Measurements from ENCODE around the gene ARIH1. TPM values are rescaled to one million over a fixed set of nuclear protein-coding genes. Genes with fewer than 3 reads are reported as not detected.

Gene ARIH1
- total RNA-seq, 1 experiment from 2014 or later: 209 TPM

- TF ChIP-seq REST (IDR thresholded peaks at IDR 0.05; ENCODE audit: low read depth) (no peak), SP1 (IDR thresholded peaks at IDR 0.05; ENCODE audit: low read depth) (no peak)
Observed at GRCh38 chr15:72534523-72534922, 60.4 kb downstream of the ARIH1 start (continued).

- DNase-seq (ENCODE audit: low read depth, low spot score) (no peak), ATAC-seq (no peak)
- H3K36me3 ChIP-seq (ENCODE audit: control insufficient read depth in 1 of 2, insufficient read depth in 2 of 2, low read length in 2 of 2): no peaks in the 10 kb centered on the region
- TF ChIP-seq POLR2A (IDR thresholded peaks at IDR 0.05; ENCODE audit: borderline replicate concordance, extremely low read depth, insufficient read depth, insufficient read length): no peak
- no peak for TF ChIP-seq EGR1 (IDR thresholded peaks at IDR 0.05; ENCODE audit: low read depth)
- TF ChIP-seq ZNF274 (IDR thresholded peaks at IDR 0.05; ENCODE audit: low read depth, low read length): no peak
- no peak for TF ChIP-seq EZH2phosphoT487 (IDR thresholded peaks at IDR 0.05; ENCODE audit: borderline replicate concordance)
- TF ChIP-seq SP1 (IDR thresholded peaks at IDR 0.05; ENCODE audit: low read depth): no peak
- TF ChIP-seq CBX3 (IDR thresholded peaks at IDR 0.05; ENCODE audit: low read depth): no peak
- TF ChIP-seq FOSL1 (IDR thresholded peaks at IDR 0.05; ENCODE audit: low read depth): no peak
- no peak for TF ChIP-seq ELF1 (IDR thresholded peaks at IDR 0.05; ENCODE audit: borderline replicate concordance, low read depth)
- TF ChIP-seq SIN3A (IDR thresholded peaks at IDR 0.05; ENCODE audit: low read depth): no peak
- TF ChIP-seq CEBPB (IDR thresholded peaks at IDR 0.05; ENCODE audit: low read depth): no peak
- no peak for TF ChIP-seq EZH2 (IDR thresholded peaks at IDR 0.05)
- TF ChIP-seq TCF7L2 (IDR thresholded peaks at IDR 0.05; ENCODE audit: borderline replicate concordance, extremely low read depth, insufficient read depth, insufficient read length): no peak
- peaks cover 10 to 13% of the 10 kb centered on the region in 2 experiments; a peak in 2 of 4 replicates for H3K9me3 ChIP-seq (ENCODE audit: control insufficient read depth in 1 of 2, insufficient read depth in 1 of 2, low read depth in 1 of 2, low read length in 2 of 2)
- BruUV-seq (replicated peaks): no TSS peak
- ChIA-PET POLR2A (no interaction called here), CTCF (no interaction called here), RAD21 (ENCODE audit: low non-redundant PET in 1 of 2, low total read pairs in 2 of 2, uncharacterized antibody in 2 of 2, unreplicated experiment in 2 of 2) (no interaction called here)
- H3K9me2 ChIP-seq (ENCODE audit: insufficient read depth): no peaks in the 10 kb centered on the region
- no peaks in the 10 kb centered on the region for H3K4me1 ChIP-seq (ENCODE audit: control insufficient read depth in 1 of 2, insufficient read depth in 2 of 2, low read length in 2 of 2)
- 0 out of 2 replicates have a peak, but pooled peaks cover 3% of the 10 kb centered on the region for H4K20me1 ChIP-seq (ENCODE audit: insufficient read depth)
- H3K79me2 ChIP-seq (ENCODE audit: insufficient read depth, low read length): peaks cover 88% of the 10 kb centered on the region
- H3K4me2 ChIP-seq (ENCODE audit: low read length): no peak overlapping the region
- H3K9ac ChIP-seq (ENCODE audit: low read length): no peak overlapping the region
- H3K4me3 ChIP-seq (replicated peaks in 1 of 2; ENCODE audit: low read depth in 1 of 2, low read length in 2 of 2): no peak overlapping the region
- no peak overlapping the region for H2AFZ ChIP-seq (ENCODE audit: low read depth, low read length, poor library complexity, severe bottlenecking)
- intact Hi-C loops (cut with micrococcal nuclease): no loop called here
- no peak overlapping the region for H3K27ac ChIP-seq (ENCODE audit: low read depth, low read length)
- no peaks in the 10 kb centered on the region for H3K27me3 ChIP-seq (ENCODE audit: insufficient read depth, low read length)
Observed at GRCh38 chr15:72535911-72536310, 61.8 kb downstream of the ARIH1 start.

Measured in HCT116 (cell line).